GM10248 (cell line): Measurements from ENCODE around the gene PIK3AP1.

Experiments
- CTCF ChIA-PET: fragments of 300-600 bp; sonication (Branson Sonifier 250); formaldehyde crosslinking; extraction: SDS; loops from one replicate; lab custom pipeline; 2021; ENCODE audit warnings: antibody characterized with exemption; lab: Yijun Ruan, JAX
- POLR2A ChIA-PET: fragments of 350-650 bp; sonication (Branson Sonifier 250); formaldehyde crosslinking; extraction: SDS; loops from one replicate; lab custom pipeline; 2020; ENCODE audit warnings: antibody characterized with exemption; lab: Yijun Ruan, JAX
- DNase-seq: peaks from one replicate; pipeline ENCODE4 v3.0.0; 2012; ENCODE audit errors: extremely low spot score
- TF ChIP-seq, protein P1 (sequence below): IDR thresholded peaks from 2 replicates; pipeline ENCODE4 v1.5.1; 2012; ENCODE audit warnings: mild to moderate bottlenecking, low read depth; ENCODE audit errors: extremely low read depth, missing control alignments, control extremely low read depth

The PIK3AP1 gene

GRCh38 chr10:96706331-96706853, 13.9 kb downstream of the PIK3AP1 start:
- TF ChIP-seq, protein P1, sequence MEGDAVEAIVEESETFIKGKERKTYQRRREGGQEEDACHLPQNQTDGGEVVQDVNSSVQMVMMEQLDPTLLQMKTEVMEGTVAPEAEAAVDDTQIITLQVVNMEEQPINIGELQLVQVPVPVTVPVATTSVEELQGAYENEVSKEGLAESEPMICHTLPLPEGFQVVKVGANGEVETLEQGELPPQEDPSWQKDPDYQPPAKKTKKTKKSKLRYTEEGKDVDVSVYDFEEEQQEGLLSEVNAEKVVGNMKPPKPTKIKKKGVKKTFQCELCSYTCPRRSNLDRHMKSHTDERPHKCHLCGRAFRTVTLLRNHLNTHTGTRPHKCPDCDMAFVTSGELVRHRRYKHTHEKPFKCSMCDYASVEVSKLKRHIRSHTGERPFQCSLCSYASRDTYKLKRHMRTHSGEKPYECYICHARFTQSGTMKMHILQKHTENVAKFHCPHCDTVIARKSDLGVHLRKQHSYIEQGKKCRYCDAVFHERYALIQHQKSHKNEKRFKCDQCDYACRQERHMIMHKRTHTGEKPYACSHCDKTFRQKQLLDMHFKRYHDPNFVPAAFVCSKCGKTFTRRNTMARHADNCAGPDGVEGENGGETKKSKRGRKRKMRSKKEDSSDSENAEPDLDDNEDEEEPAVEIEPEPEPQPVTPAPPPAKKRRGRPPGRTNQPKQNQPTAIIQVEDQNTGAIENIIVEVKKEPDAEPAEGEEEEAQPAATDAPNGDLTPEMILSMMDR: no peak
- ChIA-PET CTCF (interaction anchor here (1.0 to 4.0 kb wide), 10 partner anchors 9 to 318 kb away, joined by 3 to 27 read pairs (median 6); partner anchors contain the start of gene PIK3AP1), POLR2A (interaction anchor here (0.6 to 1.6 kb wide), 2 partner anchors 26 to 34 kb away, joined by 3 read pairs; no protein-coding TSS in a partner anchor)
- peak; percentile 59 for DNase-seq

DNA sequence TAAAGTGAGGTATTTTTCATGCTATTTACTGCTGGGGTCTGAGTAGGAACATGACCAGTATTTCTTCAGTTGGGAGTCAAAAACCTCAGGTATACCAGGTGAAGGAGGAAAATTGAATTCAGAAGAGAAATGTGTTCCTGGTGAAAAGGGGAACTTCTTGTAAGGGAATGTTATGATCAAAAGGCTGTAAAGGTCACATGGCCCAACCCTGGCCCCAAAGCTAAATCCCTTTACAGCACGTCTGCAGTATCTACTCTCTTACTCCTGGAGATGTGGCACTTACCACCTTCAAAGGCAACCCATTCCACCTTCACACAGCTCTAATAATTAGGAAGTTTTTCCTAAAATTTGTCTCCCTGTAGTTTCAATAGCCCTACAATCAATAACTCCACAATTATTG, 15.2 kb downstream of the PIK3AP1 start:
- no peak for DNase-seq
- ChIA-PET POLR2A (interaction anchor here (0.7 kb wide), 1 partner anchor 8 kb away, joined by 3 read pairs; no protein-coding TSS in a partner anchor), CTCF (interaction anchor here (1.1 to 4.0 kb wide), 10 partner anchors 8 to 192 kb away, joined by 3 to 27 read pairs (median 6); partner anchors contain the start of genes PIK3AP1 and TLL2)
- TF ChIP-seq, protein P1: no peak

DNA sequence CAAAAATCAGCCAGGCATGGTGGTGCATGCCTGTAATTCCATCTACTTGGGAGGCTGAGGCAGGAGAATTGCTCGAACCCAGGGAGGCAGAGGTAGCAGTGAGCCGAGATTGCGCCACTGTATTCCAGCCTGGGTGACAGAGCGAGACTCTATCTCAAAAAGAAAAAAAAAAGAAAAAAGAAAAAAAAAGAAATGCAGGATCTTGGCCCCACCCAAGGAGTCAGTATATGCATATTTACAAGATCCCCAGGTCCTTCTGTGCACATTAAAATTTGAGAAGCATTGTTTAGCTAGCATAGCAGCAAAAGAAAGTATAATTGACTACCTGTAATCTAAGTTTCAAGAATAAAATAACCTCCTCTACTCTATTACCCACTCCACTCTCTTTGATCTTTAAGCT, 15.8 kb downstream of the PIK3AP1 start:
- TF ChIP-seq, protein P1: no peak
- CTCF ChIA-PET: interaction anchor here (1.0 to 4.0 kb wide), 9 partner anchors 9 to 191 kb away, joined by 3 to 27 read pairs (median 4); partner anchors contain the start of genes PIK3AP1 and TLL2
- POLR2A ChIA-PET: no interaction called here
- no peak for DNase-seq

GRCh38 chr10:96703358-96703757, 17.0 kb downstream of the PIK3AP1 start:
- POLR2A ChIA-PET: no interaction called here
- no peak for DNase-seq
- TF ChIP-seq, protein P1: no peak
- CTCF ChIA-PET: interaction anchor here (1.0 to 4.0 kb wide), 4 partner anchors 14 to 63 kb away, joined by 3 to 27 read pairs (median 4); no protein-coding TSS in a partner anchor

- TF ChIP-seq, protein P1: no peak
- ChIA-PET CTCF (interaction anchor here (1.1 to 2.1 kb wide), 6 partner anchors 11 to 187 kb away, joined by 3 to 6 read pairs (median 3); partner anchors contain the start of gene TLL2), POLR2A (interaction anchor here (0.6 kb wide), 1 partner anchor 27 kb away, joined by 3 read pairs; no protein-coding TSS in a partner anchor)
- no peak for DNase-seq
Observed at GRCh38 chr10:96701265-96701664, 19.0 kb downstream of the PIK3AP1 start.

DNA sequence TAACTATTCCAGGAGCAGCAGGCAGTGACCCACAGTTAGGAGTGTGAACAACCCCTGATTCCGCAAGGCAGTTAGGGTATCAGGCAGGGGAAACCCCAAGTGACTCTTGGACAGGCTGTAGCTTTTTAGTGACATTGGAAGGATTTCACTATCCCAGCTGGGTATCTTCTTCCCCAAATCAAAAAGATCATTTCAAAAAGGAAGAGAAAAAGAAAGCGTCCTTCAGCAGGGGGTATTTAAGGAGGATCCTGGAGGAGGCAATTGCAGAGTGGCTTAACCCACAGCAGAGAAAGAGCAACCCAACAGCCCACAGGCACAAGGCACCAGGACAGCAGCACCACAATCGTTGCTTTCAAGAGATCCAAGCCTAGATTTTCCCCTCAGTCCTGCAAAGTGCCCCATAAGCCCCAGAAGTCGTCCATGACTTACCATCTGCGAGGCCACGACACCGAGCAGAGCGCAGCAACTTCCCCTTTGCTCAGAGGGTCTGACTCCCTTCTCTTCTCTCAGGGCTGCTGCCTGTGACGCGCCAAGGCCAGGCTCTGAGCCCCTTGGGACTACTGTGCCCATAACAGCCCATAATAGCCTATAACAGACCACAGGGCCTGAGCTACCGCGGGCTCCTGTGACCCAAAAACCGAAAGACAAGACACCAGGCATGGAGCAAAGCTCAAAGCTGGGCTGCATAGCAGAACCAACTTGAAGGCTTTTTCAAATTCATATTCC, 19.8 kb downstream of the PIK3AP1 start:
- peak; percentile 69 for DNase-seq
- CTCF ChIA-PET: interaction anchor here (1.0 to 2.1 kb wide), 6 partner anchors 12 to 50 kb away, joined by 3 to 6 read pairs (median 3); no protein-coding TSS in a partner anchor
- POLR2A ChIA-PET: interaction anchor here (0.6 kb wide), 1 partner anchor 27 kb away, joined by 3 read pairs; no protein-coding TSS in a partner anchor
- TF ChIP-seq, protein P1: no peak
